ENCODE measurements around the gene TCN2. TPM values are rescaled to one million over a fixed set of nuclear protein-coding genes. Genes with fewer than 3 reads are reported as not detected.

The TCN2 gene
- total and polyA plus RNA-seq, 9 of the 15 experiments (the other 6 are each of a cell fraction or from before 2014, with no cell fraction given) = 0.88 to 5.4 (median 1.7) TPM

- H3K9ac ChIP-seq (ENCODE audit: insufficient read depth in 1 of 2, low read depth in 2 of 2, low read length in 2 of 2) = no peak overlapping the region
- POLR2A ChIA-PET = interaction anchor here (0.6 to 1.7 kb wide), 5 partner anchors 10 to 492 kb away, joined by 3 to 5 read pairs (median 3); partner anchors contain the start of gene PES1
- no peaks in the 10 kb centered on the region; the same call in none of the 2 replicates for H4K20me1 ChIP-seq (replicated peaks; ENCODE audit: control insufficient read depth, insufficient read depth, low read length)
- in situ Hi-C loops (cut with MboI) = no loop called here
- intact Hi-C loops (cut with micrococcal nuclease) = no loop called here
- BruUV-seq (replicated peaks) = no TSS peak
- WGBS (ENCODE audit: insufficient coverage, low coverage, missing lambda C conversion rate) = 49% methylated on average over 3 of the region's 7 CpGs
- H3K9me3 ChIP-seq (replicated peaks; ENCODE audit: control insufficient read depth, insufficient read depth, low read depth, low read length) = no peaks in the 10 kb centered on the region
- H3K36me3 ChIP-seq (ENCODE audit: control insufficient read depth, insufficient read depth, low read length) = peaks cover 33% of the 10 kb centered on the region; the same call in 1 of the 3 replicates
- TF ChIP-seq ZNF445 (CRISPR knock-in tag; IDR thresholded peaks at IDR 0.05; ENCODE audit: low read depth) = no peak
- no peak for TF ChIP-seq CBX1 (IDR thresholded peaks at IDR 0.05; ENCODE audit: low read depth)
- no peak for TF ChIP-seq ARHGAP35 (IDR thresholded peaks at IDR 0.05; ENCODE audit: partially characterized antibody)
- TF ChIP-seq TEAD2 (tag; IDR thresholded peaks at IDR 0.05) = no peak
- TF ChIP-seq EGR1 (conservative IDR thresholded peaks at IDR 0.05) = no peak
- no peak for TF ChIP-seq ZNF311 (CRISPR knock-in tag; IDR thresholded peaks at IDR 0.05)
- TF ChIP-seq BRD4 (IDR thresholded peaks at IDR 0.05) = no peak
- TF ChIP-seq MBD1 (CRISPR knock-in tag; IDR thresholded peaks at IDR 0.05) = no peak
- TF ChIP-seq NCOR1 (IDR thresholded peaks at IDR 0.05) = no peak
- TF ChIP-seq SMARCA5 (IDR thresholded peaks at IDR 0.05) = no peak
- no peak for TF ChIP-seq ETV6 (IDR thresholded peaks at IDR 0.05; ENCODE audit: borderline replicate concordance in 1 of 2, low read depth in 2 of 2, low read length in 1 of 2)
- TF ChIP-seq ETV6 (CRISPR knock-in tag; IDR thresholded peaks at IDR 0.05; ENCODE audit: borderline replicate concordance) = no peak
- no peak for TF ChIP-seq ZHX1 (conservative IDR thresholded peaks at IDR 0.05; ENCODE audit: low read length)
- no peak overlapping the region for H3K27ac ChIP-seq (ENCODE audit: extremely low read depth, low read depth, low read length)
- no peak for FAIRE-seq
- H3K27me3 ChIP-seq (ENCODE audit: control insufficient read depth in 2 of 2, insufficient read depth in 2 of 2, low read length in 2 of 2) = peaks cover 0 to 17% of the 10 kb centered on the region in 2 experiments; a peak in 3 of 5 replicates
- no peaks in the 10 kb centered on the region for H3K9me1 ChIP-seq (ENCODE audit: control insufficient read depth, insufficient read depth, low read length)
- ATAC-seq = no peak
- peaks cover 0 to 12% of the 10 kb centered on the region in 2 experiments; a peak in 2 of 5 replicates for H3K4me1 ChIP-seq (replicated peaks in 1 of 2; ENCODE audit: control insufficient read depth in 2 of 2, insufficient read depth in 2 of 2, low read length in 2 of 2)
- H2AFZ ChIP-seq (ENCODE audit: low read depth, low read length) = no peak overlapping the region
- H3K79me2 ChIP-seq (ENCODE audit: control insufficient read depth, insufficient read depth, low read length) = no peaks in the 10 kb centered on the region
- no peak overlapping the region for H3K4me2 ChIP-seq (ENCODE audit: insufficient read depth, low read length)
- no peak overlapping the region for H3K4me3 ChIP-seq
- CTCF ChIA-PET (ENCODE audit: low intra/inter-chr PET ratio) = no interaction called here
- no peak for DNase-seq (ENCODE audit: extremely low read depth in 1 of 4, low spot score in 3 of 4)
These were observed 33.3 kb upstream of the TCN2 start for GRCh38 chr22:30573594-30574094.

Measured in K562 (cell line).